Measurements from ENCODE around the gene FLT1. TPM values are rescaled to one million over a fixed set of nuclear protein-coding genes. Genes with fewer than 3 reads are reported as not detected.

The FLT1 gene
- total RNA-seq, 1 donor from 2014 or later: 0.47 TPM

DNA sequence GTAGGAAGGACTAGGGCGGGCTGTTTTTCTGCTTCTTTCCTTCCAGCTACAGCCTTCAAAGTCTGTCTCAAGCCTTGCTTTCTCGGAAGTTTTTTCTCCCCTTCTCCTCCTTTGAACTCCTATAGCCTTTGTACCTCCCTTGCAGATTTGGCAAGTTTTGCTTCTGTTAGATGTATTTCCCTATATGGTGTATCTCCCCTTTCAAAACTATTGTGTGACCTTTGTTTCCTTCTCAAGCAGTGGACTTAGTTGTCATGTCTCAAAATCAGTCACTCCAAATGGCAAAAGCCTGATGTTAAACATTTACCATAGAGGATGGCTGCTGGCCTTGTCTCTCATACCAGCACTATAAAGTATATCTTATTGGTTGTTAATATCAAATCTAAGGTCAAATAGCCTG is 152.7 kb downstream of the FLT1 start:
- Mint-ChIP-seq H3K9me3 (no peaks in the 10 kb centered on the region), H3K27ac (no peak overlapping the region), H3K27me3 (ENCODE audit: insufficient read depth, low read depth) (peaks cover 4% of the 10 kb centered on the region), H3K4me1 (no peaks in the 10 kb centered on the region), H3K36me3 (no peaks in the 10 kb centered on the region), H3K4me3 (no peak overlapping the region)
- DNase-seq (ENCODE audit: low spot score): no peak
- H3K79me2 ChIP-seq (ENCODE audit: low read depth): no peaks in the 10 kb centered on the region
- TF ChIP-seq EZH2 (IDR thresholded peaks at IDR 0.05) (no peak), EZH2phosphoT487 (IDR thresholded peaks at IDR 0.05) (no peak), CTCF (IDR thresholded peaks at IDR 0.05) (no peak)
- H2AFZ ChIP-seq (replicated peaks): peak overlapping the region; percentile 42
- H3K27ac ChIP-seq: no peak overlapping the region
- no peak overlapping the region for H3K4me2 ChIP-seq
- no peaks in the 10 kb centered on the region for H3K27me3 ChIP-seq
- H3K36me3 ChIP-seq: no peaks in the 10 kb centered on the region
- H3F3A ChIP-seq (ENCODE audit: low read depth): no peaks in the 10 kb centered on the region
- H3K4me3 ChIP-seq: no peak overlapping the region
- H4K20me1 ChIP-seq (ENCODE audit: low read depth): no peaks in the 10 kb centered on the region
- H3K9ac ChIP-seq: no peak overlapping the region
- H3K4me1 ChIP-seq: no peaks in the 10 kb centered on the region
- H3K9me3 ChIP-seq (ENCODE audit: low read depth): no peaks in the 10 kb centered on the region

DNA sequence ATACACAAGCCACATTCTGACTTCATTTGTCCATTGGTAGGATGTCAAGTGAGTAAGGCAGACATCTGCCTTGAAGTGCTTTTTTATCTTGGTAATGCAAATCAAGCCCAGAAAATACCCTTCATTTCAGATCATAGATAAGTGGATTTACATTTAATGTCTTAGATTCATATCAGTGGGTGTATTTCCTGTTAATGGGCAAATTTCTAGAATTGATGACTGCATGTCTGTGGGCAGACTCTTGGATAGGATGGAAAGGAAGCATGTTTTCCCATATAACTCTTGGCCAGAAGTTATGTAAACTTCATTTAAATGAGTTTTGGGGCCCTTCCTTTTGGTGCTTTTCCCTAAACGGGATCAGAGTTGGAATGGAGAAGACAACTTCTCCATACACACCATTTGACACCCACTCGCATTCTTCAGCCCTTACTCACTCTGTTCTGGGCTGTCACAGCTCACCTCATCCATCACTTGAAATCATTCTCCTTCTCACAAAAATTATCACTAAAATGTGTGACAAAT is 154.6 kb downstream of the FLT1 start:
- Histone ChIP-seq H3K27ac (no peak overlapping the region), H2AFZ (replicated peaks) (no peak overlapping the region), H3K79me2 (ENCODE audit: low read depth) (no peaks in the 10 kb centered on the region), H3F3A (ENCODE audit: low read depth) (no peaks in the 10 kb centered on the region), H3K27me3 (no peaks in the 10 kb centered on the region), H3K36me3 (no peaks in the 10 kb centered on the region), H3K4me2 (no peak overlapping the region), H3K9ac (no peak overlapping the region), H3K4me3 (no peak overlapping the region), H3K9me3 (ENCODE audit: low read depth) (no peaks in the 10 kb centered on the region), H3K4me1 (no peaks in the 10 kb centered on the region), H4K20me1 (ENCODE audit: low read depth) (no peaks in the 10 kb centered on the region)
- H3K4me1 Mint-ChIP-seq: no peaks in the 10 kb centered on the region
- DNase-seq (ENCODE audit: low spot score): no peak
- peaks cover 4% of the 10 kb centered on the region for H3K27me3 Mint-ChIP-seq (ENCODE audit: insufficient read depth, low read depth)
- TF ChIP-seq CTCF (IDR thresholded peaks at IDR 0.05) (no peak), EZH2 (IDR thresholded peaks at IDR 0.05) (no peak), EZH2phosphoT487 (IDR thresholded peaks at IDR 0.05) (no peak)
- H3K9me3 Mint-ChIP-seq: no peaks in the 10 kb centered on the region
- no peaks in the 10 kb centered on the region for H3K36me3 Mint-ChIP-seq
- H3K27ac Mint-ChIP-seq: no peak overlapping the region
- no peak overlapping the region for H3K4me3 Mint-ChIP-seq

DNA sequence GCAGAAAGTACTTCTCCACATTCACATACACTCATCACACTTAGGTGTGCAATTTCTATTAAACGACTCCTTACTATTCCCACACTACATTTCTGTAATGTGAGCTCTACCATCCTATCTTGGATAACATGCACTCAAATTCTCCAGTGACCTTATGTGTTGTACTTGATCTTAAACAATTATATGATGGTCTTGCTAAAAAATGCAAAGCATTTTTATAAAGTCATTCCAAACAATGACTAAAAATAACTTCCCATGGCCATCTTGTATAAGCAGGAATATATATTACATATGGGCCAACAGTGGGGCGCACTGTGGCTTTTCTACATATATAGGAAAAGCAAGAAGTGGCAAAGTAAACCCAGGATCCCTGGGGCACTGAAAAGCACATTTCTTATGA is 155.5 kb downstream of the FLT1 start:
- no peaks in the 10 kb centered on the region for H3K9me3 ChIP-seq (ENCODE audit: low read depth)
- no peaks in the 10 kb centered on the region for H3K79me2 ChIP-seq (ENCODE audit: low read depth)
- no peaks in the 10 kb centered on the region for H3K36me3 ChIP-seq
- Mint-ChIP-seq H3K36me3 (no peaks in the 10 kb centered on the region), H3K9me3 (no peaks in the 10 kb centered on the region), H3K4me3 (no peak overlapping the region), H3K4me1 (no peaks in the 10 kb centered on the region), H3K27me3 (ENCODE audit: insufficient read depth, low read depth) (peaks cover 4% of the 10 kb centered on the region), H3K27ac (no peak overlapping the region)
- H3K4me3 ChIP-seq: no peak overlapping the region
- H3K9ac ChIP-seq: no peak overlapping the region
- H3K4me2 ChIP-seq: no peak overlapping the region
- no peaks in the 10 kb centered on the region for H3K27me3 ChIP-seq
- H4K20me1 ChIP-seq (ENCODE audit: low read depth): no peaks in the 10 kb centered on the region
- H3F3A ChIP-seq (ENCODE audit: low read depth): no peaks in the 10 kb centered on the region
- no peak overlapping the region for H3K27ac ChIP-seq
- H3K4me1 ChIP-seq: no peaks in the 10 kb centered on the region
- H2AFZ ChIP-seq (replicated peaks): no peak overlapping the region
- no peak for TF ChIP-seq EZH2 (IDR thresholded peaks at IDR 0.05)
- no peak for TF ChIP-seq EZH2phosphoT487 (IDR thresholded peaks at IDR 0.05)
- no peak for TF ChIP-seq CTCF (IDR thresholded peaks at IDR 0.05)
- DNase-seq (ENCODE audit: low spot score): no peak

Measured in neural progenitor cell (in vitro differentiated cells).